HepG2 (cell line): Measurements from ENCODE around the gene SLC51B. TPM values are rescaled to one million over a fixed set of nuclear protein-coding genes. Genes with fewer than 3 reads are reported as not detected.

Experiments used
- ATAC-seq: fragments of 200-7000 bp; cut with Tn5 transposase; 3 replicates; pipeline ENCODE4 v1.9.1; 2020; ENCODE audit warnings: mild to moderate bottlenecking, moderate library complexity
- BruUV-seq: library from RNA; stranded (reverse); fragments of 400-500 nt; replicated peaks from 2 replicates; lab custom pipeline; 2021; lab: Mats Ljungman, UMichigan
- CTCF ChIA-PET: fragments of 300-600 bp; formaldehyde crosslinking; extraction: SDS; loops from one replicate; lab custom pipeline; 2021; ENCODE audit warnings: low total read pairs, inconsistent platforms, low intra/inter-chr PET ratio; lab: Yijun Ruan, JAX
- POLR2A ChIA-PET: fragments of 350-600 bp; sonication (Branson Sonifier 250); formaldehyde crosslinking; loops from one replicate; lab custom pipeline; 2020; ENCODE audit warnings: antibody characterized with exemption, inconsistent platforms; lab: Yijun Ruan, JAX
- DNase-seq: peaks from one replicate; pipeline ENCODE4 v3.0.0-alpha.2; 2015; ENCODE audit warnings: low spot score
- FAIRE-seq: peaks from 3 replicates; lab custom pipeline; 2011; peaks lifted over from hg19 to GRCh38; lab: Jason Lieb, UNC
- H2AFZ ChIP-seq: one replicate; pipeline ENCODE4 v1.6.1; 2011; ENCODE audit warnings: low read length, inconsistent platforms
- H3K27ac ChIP-seq: fragments of 300-600 bp; 3 replicates; pipeline ENCODE4 v1.8.0; 2011; ENCODE audit warnings: mixed run types, mild to moderate bottlenecking, mixed read lengths, low read length, inconsistent platforms; ENCODE audit not compliant: insufficient read depth; ENCODE audit errors: extremely low read length
- H3K27me3 ChIP-seq, 2 experiments: fragments of 200-600 bp in 1 of 2; 2 replicates in 1 of 2; 3 replicates in 1 of 2; pipeline versions ENCODE4 v1.6.0 to v1.8.0; 2011; ENCODE audit warnings: low read length in 2 of 2, mild to moderate bottlenecking in 2 of 2, moderate library complexity in 2 of 2, inconsistent platforms in 1 of 2; ENCODE audit not compliant: insufficient read depth in 2 of 2, control insufficient read depth in 1 of 2
- H3K36me3 ChIP-seq, 2 experiments: fragments of 200-600 bp in 1 of 2; replicated peaks in 1 of 2; 2 replicates in 1 of 2; 3 replicates in 1 of 2; pipeline versions ENCODE4 v1.5.1 to v1.8.0; 2011; ENCODE audit warnings: low read length in 2 of 2, inconsistent platforms in 1 of 2; ENCODE audit not compliant: insufficient read depth in 2 of 2, control insufficient read depth in 1 of 2
- H3K4me1 ChIP-seq: 2 replicates; pipeline ENCODE4 v1.5.1; 2012; ENCODE audit warnings: low read length, inconsistent platforms; ENCODE audit not compliant: insufficient read depth
- H3K4me2 ChIP-seq: 2 replicates; pipeline ENCODE4 v1.6.0; 2011; ENCODE audit warnings: low read depth, low read length, inconsistent platforms
- H3K4me3 ChIP-seq, 3 experiments: fragments of 200-600 bp in 1 of 3; sonication (generic), shearing (Covaris generic) in 1 of 3; replicated peaks in 1 of 3; 2 replicates each; pipeline ENCODE4 v1.5.1; 2011 to 2016; ENCODE audit warnings: low read length in 3 of 3, inconsistent platforms in 2 of 3, low read depth in 2 of 3, mild to moderate bottlenecking in 2 of 3, control low read depth in 1 of 3, mixed read lengths in 1 of 3; ENCODE audit not compliant: insufficient read depth in 1 of 3
- H3K79me2 ChIP-seq: one replicate; pipeline ENCODE4 v1.6.1; 2011; ENCODE audit warnings: low read length, inconsistent platforms; ENCODE audit not compliant: insufficient read depth
- H3K9ac ChIP-seq: 2 replicates; pipeline ENCODE4 v1.6.0; 2011; ENCODE audit warnings: mild to moderate bottlenecking, low read depth, low read length, inconsistent platforms; ENCODE audit not compliant: insufficient read depth
- H3K9me3 ChIP-seq: 2 replicates; pipeline ENCODE4 v1.5.1; 2012; ENCODE audit warnings: mild to moderate bottlenecking, low read length
- H4K20me1 ChIP-seq: 2 replicates; pipeline ENCODE4 v1.6.0; 2011; ENCODE audit warnings: inconsistent platforms, mild to moderate bottlenecking, low read length, moderate library complexity; ENCODE audit not compliant: insufficient read depth
- ARNT ChIP-seq: fragments of 450-650 bp; IDR thresholded peaks from 2 replicates; pipeline ENCODE4 v1.6.1; 2017
- CAMTA2 ChIP-seq: sonication (generic); formaldehyde crosslinking; IDR thresholded peaks from 2 replicates; pipeline ENCODE4 v1.4.0; 2020; ENCODE audit warnings: mild to moderate bottlenecking, missing genetic modification reagents, borderline replicate concordance
- NONO ChIP-seq, 2 experiments: fragments of 450-650 bp in 1 of 2; sonication (generic) in 1 of 2; formaldehyde crosslinking in 1 of 2; IDR thresholded peaks in 1 of 2; conservative IDR thresholded peaks in 1 of 2; 2 replicates each; pipeline versions ENCODE4 v1.6.1 to v1.8.0; 2017 to 2022; ENCODE audit warnings: mild to moderate bottlenecking in 1 of 2, missing genetic modification reagents in 1 of 2, moderate library complexity in 1 of 2
- PAX8 ChIP-seq: sonication (generic); formaldehyde crosslinking; IDR thresholded peaks from 2 replicates; pipeline ENCODE4 v1.8.0; 2022; ENCODE audit warnings: mild to moderate bottlenecking, missing genetic modification reagents, borderline replicate concordance
- PCBP1 ChIP-seq: fragments of 200-400 bp; formaldehyde crosslinking; IDR thresholded peaks from 2 replicates; pipeline ENCODE4 v1.6.1; 2017; ENCODE audit warnings: mild to moderate bottlenecking, low read depth, low read length, borderline replicate concordance
- TBP ChIP-seq: sonication (generic); formaldehyde crosslinking; IDR thresholded peaks from 2 replicates; pipeline ENCODE4 v1.5.0; 2020; ENCODE audit warnings: missing genetic modification reagents
- TP53 ChIP-seq: sonication (generic); formaldehyde crosslinking; conservative IDR thresholded peaks from 2 replicates; pipeline ENCODE4 v1.4.0; 2020; ENCODE audit warnings: missing genetic modification reagents
- ZBTB42 ChIP-seq: sonication (generic); formaldehyde crosslinking; IDR thresholded peaks from 2 replicates; pipeline ENCODE4 v1.5.0; 2020; ENCODE audit warnings: mild to moderate bottlenecking, missing genetic modification reagents
- ZBTB7B ChIP-seq: sonication (generic); formaldehyde crosslinking; IDR thresholded peaks from 2 replicates; pipeline ENCODE4 v1.4.0; 2020; ENCODE audit warnings: missing genetic modification reagents
- ZFX ChIP-seq: sonication (generic); formaldehyde crosslinking; IDR thresholded peaks from 2 replicates; pipeline ENCODE4 v1.4.0; 2020; ENCODE audit warnings: mild to moderate bottlenecking, low read depth, missing genetic modification reagents, moderate library complexity
- ZNF143 ChIP-seq: sonication (generic); formaldehyde crosslinking; IDR thresholded peaks from 2 replicates; pipeline ENCODE4 v1.4.0; 2020; ENCODE audit warnings: missing genetic modification reagents
- ZNF550 ChIP-seq: sonication (generic); formaldehyde crosslinking; IDR thresholded peaks from 2 replicates; pipeline ENCODE4 v1.4.0; 2020; ENCODE audit warnings: mild to moderate bottlenecking, missing genetic modification reagents, borderline replicate concordance
- ZNF652 ChIP-seq: IDR thresholded peaks from 2 replicates; pipeline ENCODE4 v1.6.1; 2016; ENCODE audit warnings: low read depth, borderline replicate concordance
- ZNF768 ChIP-seq: sonication (generic); formaldehyde crosslinking; IDR thresholded peaks from 2 replicates; pipeline ENCODE4 v1.4.0; 2020; ENCODE audit warnings: missing genetic modification reagents
- ZNF782 ChIP-seq: sonication (generic); formaldehyde crosslinking; IDR thresholded peaks from 2 replicates; pipeline ENCODE4 v1.4.0; 2020; ENCODE audit warnings: missing genetic modification reagents, mild to moderate bottlenecking, borderline replicate concordance
- WGBS: methylation state at CpG from one replicate; pipeline ENCODE4 v1.1.6; 2017; ENCODE audit warnings: low lambda C conversion rate; 5-methylcytosine and 5-hydroxymethylcytosine counted together
- in situ Hi-C: cut with HindIII; loops from 2 replicates; pipeline ENCODE4 v1.10.0; 2017; ENCODE audit warnings: low pct_unique_long_range_greater_than_20kb; ENCODE audit not compliant: extremely low pct_ligation_motif_present
- intact Hi-C: fragments of 100-400 bp; cut with micrococcal nuclease; formaldehyde crosslinking; loops from one replicate; pipeline ENCODE4 v1.10.0; 2022; ENCODE audit not compliant: unreplicated experiment
- polyA plus RNA-seq, 8 experiments: library from polyadenylated mRNA; depleted of rRNA in 3 of 8; stranded (reverse) in 7 of 8; unstranded in 1 of 8; fragments of >200 nt; fragmentation: Illumina TruSeq in 4 of 8; extraction: Trizol in 4 of 8; gene quantifications; 2 replicates each; pipeline versions ENCODE4 v1.2.1 to v1.2.3, GENCODE V29; 2011 to 2016; ENCODE audit warnings: low read depth in 4 of 8, missing spikeins in 1 of 8, mixed read lengths in 1 of 8; ENCODE audit not compliant: insufficient read depth in 1 of 8
- total RNA-seq, 5 experiments: library from RNA; depleted of rRNA; stranded (reverse); fragments of >200 nt; fragmentation: Illumina TruSeq; extraction: Trizol; gene quantifications; 2 replicates each; pipeline ENCODE4 v1.2.3, GENCODE V29; 2016; ENCODE audit warnings: low read depth in 1 of 5
- TF ChIP-seq, protein P1 (sequence below): sonication (generic); formaldehyde crosslinking; IDR thresholded peaks from 2 replicates; pipeline ENCODE4 v1.5.1; 2020; ENCODE audit warnings: mild to moderate bottlenecking, missing genetic modification reagents, moderate library complexity
- TF ChIP-seq, protein P2 (sequence below): sonication (generic); formaldehyde crosslinking; IDR thresholded peaks from 2 replicates; pipeline ENCODE4 v1.8.0; 2022; ENCODE audit warnings: missing genetic modification reagents, mild to moderate bottlenecking, inconsistent platforms, borderline replicate concordance

SLC51B gene
- total and polyA plus RNA-seq, 2 of the 13 experiments (the other 11 are each of a cell fraction or from before 2014, with no cell fraction given) = 14.9 to 17.1 TPM

DNA sequence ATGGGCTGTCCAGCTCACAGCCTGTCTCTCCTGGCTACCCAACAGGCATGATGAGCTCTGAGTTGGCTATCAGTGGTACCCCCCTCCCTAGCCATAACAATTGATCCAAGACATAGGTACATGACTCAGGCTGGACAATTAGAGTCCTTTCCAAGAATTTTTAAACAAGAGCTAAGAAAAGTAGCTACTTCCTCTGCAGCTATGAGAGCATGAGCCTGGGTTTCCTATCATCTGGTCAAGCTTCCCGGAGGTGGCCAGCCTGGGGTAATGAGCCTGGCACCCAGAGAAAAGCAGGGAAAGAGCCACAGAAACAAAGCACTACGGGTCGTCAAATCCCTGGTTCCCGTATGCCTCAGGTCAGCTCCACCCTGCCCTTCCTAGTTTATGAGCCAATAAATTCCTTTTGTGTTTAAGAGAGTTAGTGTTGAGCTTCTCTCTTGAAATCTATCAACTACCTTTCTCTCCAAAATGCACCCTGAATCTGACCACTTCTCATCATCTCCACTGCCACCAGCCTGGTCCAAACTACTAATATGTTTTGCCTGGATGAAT, 2.3 kb upstream of the SLC51B start:
- DNase-seq (no peak), ATAC-seq (no peak), FAIRE-seq (no peak)
- Histone ChIP-seq H4K20me1 (no peaks in the 10 kb centered on the region), H3K27ac (peak overlapping the region; percentile 16), H3K4me3 (no peak overlapping the region), H3K27me3 (no peaks in the 10 kb centered on the region), H3K79me2 (no peaks in the 10 kb centered on the region), H2AFZ (peak overlapping the region; percentile 16), H3K9me3 (no peaks in the 10 kb centered on the region), H3K4me2 (no peak overlapping the region), H3K4me1 (peaks cover 91% of the 10 kb centered on the region)
- ChIA-PET CTCF (interaction anchor here (1.0 kb wide), 1 partner anchor 9 kb away, joined by 3 read pairs; no protein-coding TSS in a partner anchor), POLR2A (interaction anchor here (1.6 kb wide), 1 partner anchor 262 kb away, joined by 5 read pairs; the partner anchor contains the start of gene RNU5B-1)
- WGBS = 90% methylated on average over 4 of the region's 4 CpGs
- in situ Hi-C loops = no loop called here
- intact Hi-C loops = no loop called here
- TF ChIP-seq, protein P1, sequence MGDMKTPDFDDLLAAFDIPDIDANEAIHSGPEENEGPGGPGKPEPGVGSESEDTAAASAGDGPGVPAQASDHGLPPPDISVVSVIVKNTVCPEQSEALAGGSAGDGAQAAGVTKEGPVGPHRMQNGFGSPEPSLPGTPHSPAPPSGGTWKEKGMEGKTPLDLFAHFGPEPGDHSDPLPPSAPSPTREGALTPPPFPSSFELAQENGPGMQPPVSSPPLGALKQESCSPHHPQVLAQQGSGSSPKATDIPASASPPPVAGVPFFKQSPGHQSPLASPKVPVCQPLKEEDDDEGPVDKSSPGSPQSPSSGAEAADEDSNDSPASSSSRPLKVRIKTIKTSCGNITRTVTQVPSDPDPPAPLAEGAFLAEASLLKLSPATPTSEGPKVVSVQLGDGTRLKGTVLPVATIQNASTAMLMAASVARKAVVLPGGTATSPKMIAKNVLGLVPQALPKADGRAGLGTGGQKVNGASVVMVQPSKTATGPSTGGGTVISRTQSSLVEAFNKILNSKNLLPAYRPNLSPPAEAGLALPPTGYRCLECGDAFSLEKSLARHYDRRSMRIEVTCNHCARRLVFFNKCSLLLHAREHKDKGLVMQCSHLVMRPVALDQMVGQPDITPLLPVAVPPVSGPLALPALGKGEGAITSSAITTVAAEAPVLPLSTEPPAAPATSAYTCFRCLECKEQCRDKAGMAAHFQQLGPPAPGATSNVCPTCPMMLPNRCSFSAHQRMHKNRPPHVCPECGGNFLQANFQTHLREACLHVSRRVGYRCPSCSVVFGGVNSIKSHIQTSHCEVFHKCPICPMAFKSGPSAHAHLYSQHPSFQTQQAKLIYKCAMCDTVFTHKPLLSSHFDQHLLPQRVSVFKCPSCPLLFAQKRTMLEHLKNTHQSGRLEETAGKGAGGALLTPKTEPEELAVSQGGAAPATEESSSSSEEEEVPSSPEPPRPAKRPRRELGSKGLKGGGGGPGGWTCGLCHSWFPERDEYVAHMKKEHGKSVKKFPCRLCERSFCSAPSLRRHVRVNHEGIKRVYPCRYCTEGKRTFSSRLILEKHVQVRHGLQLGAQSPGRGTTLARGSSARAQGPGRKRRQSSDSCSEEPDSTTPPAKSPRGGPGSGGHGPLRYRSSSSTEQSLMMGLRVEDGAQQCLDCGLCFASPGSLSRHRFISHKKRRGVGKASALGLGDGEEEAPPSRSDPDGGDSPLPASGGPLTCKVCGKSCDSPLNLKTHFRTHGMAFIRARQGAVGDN = no peak
- TF ChIP-seq TBP (CRISPR knock-in tag) (no peak), TP53 (CRISPR knock-in tag) (no peak), PCBP1 (no peak), ZNF550 (no peak), NONO (IDR thresholded peaks at IDR 0.05) (no peak), NONO (CRISPR knock-in tag; conservative IDR thresholded peaks at IDR 0.05) (no peak), ZNF652 (no peak), PAX8 (CRISPR knock-in tag) (no peak), ZNF782 (CRISPR knock-in tag) (no peak), ZNF143 (no peak), ZBTB7B (CRISPR knock-in tag) (no peak), CAMTA2 (CRISPR knock-in tag) (no peak), ZNF768 (no peak), ZBTB42 (CRISPR knock-in tag) (no peak), ZFX (CRISPR knock-in tag) (no peak), ARNT (no peak)
- TF ChIP-seq, protein P2, sequence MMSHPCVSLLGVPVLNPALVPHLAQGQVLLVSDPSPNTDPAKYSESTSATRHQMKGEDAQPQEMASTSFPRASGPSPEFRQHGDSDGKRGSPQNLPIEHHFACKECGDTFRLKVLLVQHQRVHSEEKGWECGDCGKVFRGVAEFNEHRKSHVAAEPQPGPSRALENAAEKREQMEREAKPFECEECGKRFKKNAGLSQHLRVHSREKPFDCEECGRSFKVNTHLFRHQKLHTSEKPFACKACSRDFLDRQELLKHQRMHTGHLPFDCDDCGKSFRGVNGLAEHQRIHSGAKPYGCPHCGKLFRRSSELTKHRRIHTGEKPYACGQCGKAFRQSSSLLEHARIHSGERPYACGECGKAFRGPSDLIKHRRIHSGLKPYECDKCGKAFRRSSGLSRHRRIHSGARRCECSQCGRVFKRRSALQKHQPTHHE (CRISPR knock-in tag) = no peak
- TF ChIP-seq, all 625 proteins: peak for 0
- no TSS peak for BruUV-seq
- H3K9ac ChIP-seq = no peak overlapping the region
- H3K36me3 ChIP-seq = no peaks in the 10 kb centered on the region
